GM23338 (cell line): ENCODE data around the gene CHMP5.

Source experiments
- CREB1 ChIP-seq: fragments of 250-450 bp; sonication (Bioruptor Pico); IDR thresholded peaks from 2 replicates; pipeline ENCODE4 v1.5.0; 2020; ENCODE audit warnings: low read depth, mild to moderate bottlenecking, moderate library complexity
- CTCF ChIP-seq, 2 experiments: fragments of 200-600 bp in 1 of 2; sonication (generic) in 1 of 2; conservative IDR thresholded peaks; 2 replicates each; pipeline versions ENCODE4 v1.5.1 to v1.6.1; 2016 to 2017; ENCODE audit warnings: antibody characterized with exemption in 2 of 2, low read depth in 2 of 2, mild to moderate bottlenecking in 2 of 2, moderate library complexity in 1 of 2
- ETS1 ChIP-seq: IDR thresholded peaks from 2 replicates; pipeline ENCODE4 v1.6.1; 2016; ENCODE audit warnings: antibody characterized with exemption
- EZH2 ChIP-seq: fragments of 200-600 bp; sonication (generic); IDR thresholded peaks from one replicate; pipeline ENCODE4 v1.8.0; 2017; ENCODE audit warnings: antibody characterized with exemption, mild to moderate bottlenecking, low read depth; ENCODE audit not compliant: unreplicated experiment
- EZH2phosphoT487 ChIP-seq: fragments of 200-600 bp; sonication (generic); IDR thresholded peaks from one replicate; pipeline ENCODE4 v1.8.1; 2018; ENCODE audit warnings: antibody characterized with exemption; ENCODE audit not compliant: unreplicated experiment
- JUNB ChIP-seq: IDR thresholded peaks from one replicate; pipeline ENCODE4 v1.6.1; 2016; ENCODE audit warnings: antibody characterized with exemption; ENCODE audit not compliant: unreplicated experiment
- NANOG ChIP-seq: IDR thresholded peaks from 2 replicates; pipeline ENCODE4 v1.6.1; 2016; ENCODE audit warnings: antibody characterized with exemption, borderline replicate concordance
- POLR2AphosphoS5 ChIP-seq: IDR thresholded peaks from 2 replicates; pipeline ENCODE4 v1.6.1; 2016; ENCODE audit warnings: antibody characterized with exemption, low read depth
- REST ChIP-seq: IDR thresholded peaks from one replicate; pipeline ENCODE4 v1.6.1; 2018; ENCODE audit warnings: antibody characterized with exemption; ENCODE audit not compliant: unreplicated experiment
- ZNF114 ChIP-seq: fragments of 250-450 bp; sonication (Bioruptor Pico); IDR thresholded peaks from 2 replicates; pipeline ENCODE4 v1.5.0; 2020; ENCODE audit warnings: mild to moderate bottlenecking, moderate library complexity
- ZNF331 ChIP-seq: fragments of 250-450 bp; sonication (Bioruptor Pico); IDR thresholded peaks from 2 replicates; pipeline ENCODE4 v1.5.0; 2020; ENCODE audit warnings: low read depth, mild to moderate bottlenecking, moderate library complexity
- ZNF462 ChIP-seq: fragments of 250-450 bp; sonication (Bioruptor Pico); IDR thresholded peaks from 2 replicates; pipeline ENCODE4 v1.5.0; 2020; ENCODE audit warnings: mild to moderate bottlenecking, moderate library complexity

GRCh38 chr9:33233626-33234342 lies 31.1 kb upstream of the CHMP5 start:
- TF ChIP-seq ZNF331 (CRISPR knock-in tag) (no peak), CTCF (conservative IDR thresholded peaks at IDR 0.05; ENCODE audit: low read depth in 2 of 2) (no peak), EZH2 (no peak), REST (no peak), POLR2AphosphoS5 (no peak), CREB1 (no peak), JUNB (no peak), ZNF114 (no peak), EZH2phosphoT487 (no peak), ETS1 (no peak), ZNF462 (CRISPR knock-in tag) (no peak), NANOG (no peak)
